Glutamatergic neuron (in vitro differentiated cells): ENCODE data around the gene DPP3. TPM values are rescaled to one million over a fixed set of nuclear protein-coding genes. Genes with fewer than 3 reads are reported as not detected.
A peak's percentile ranks its signal among the peaks of the same experiment; 100 is the strongest.
"Not testable (repeated sequence)": the region's sequence is repeated elsewhere in the genome, so short reads cannot be mapped to it uniquely, and the experiment has no call there.

ENCODE experiments used
- DNase-seq: peaks from one replicate; pipeline ENCODE4 v3.0.0; 2022
- H3K27ac Mint-ChIP-seq: one replicate; pipeline ENCODE4 v1.8.0; 2020; ENCODE audit warnings: mild to moderate bottlenecking, mixed read lengths, inconsistent platforms; ENCODE audit not compliant: unreplicated experiment
- H3K27me3 Mint-ChIP-seq: one replicate; pipeline ENCODE4 v1.8.0; 2020; ENCODE audit warnings: mild to moderate bottlenecking, moderate library complexity, mixed read lengths, inconsistent platforms; ENCODE audit not compliant: unreplicated experiment
- H3K36me3 Mint-ChIP-seq: one replicate; pipeline ENCODE4 v1.8.0; 2020; ENCODE audit warnings: mild to moderate bottlenecking, mixed read lengths, inconsistent platforms; ENCODE audit not compliant: unreplicated experiment
- H3K4me1 Mint-ChIP-seq: one replicate; pipeline ENCODE4 v1.8.0; 2020; ENCODE audit warnings: mild to moderate bottlenecking, low read depth, mixed read lengths, inconsistent platforms; ENCODE audit not compliant: unreplicated experiment
- H3K4me3 Mint-ChIP-seq: one replicate; pipeline ENCODE4 v1.8.0; 2020; ENCODE audit warnings: mild to moderate bottlenecking, mixed read lengths, inconsistent platforms; ENCODE audit not compliant: unreplicated experiment
- H3K9me3 Mint-ChIP-seq: one replicate; pipeline ENCODE4 v1.8.0; 2020; ENCODE audit warnings: mild to moderate bottlenecking, moderate library complexity, mixed read lengths, inconsistent platforms; ENCODE audit not compliant: unreplicated experiment
- total RNA-seq: library from RNA; stranded (reverse); fragmentation: NEBNext Ultra II Directional; extraction: Animal tissue kit (Norgen Biotek cat#: 25700); gene quantifications from one replicate; pipeline ENCODE4 v1.2.1, GENCODE V29; 2021; ENCODE audit not compliant: unreplicated experiment
- TF ChIP-seq, protein P1 (sequence below): fragments of 200-600 bp; sonication (generic); IDR thresholded peaks from one replicate; pipeline ENCODE4 v1.5.0; 2021; ENCODE audit not compliant: partially characterized antibody, unreplicated experiment

DPP3 gene
- total RNA-seq, 1 donor from 2014 or later: 72.0 TPM

DNA sequence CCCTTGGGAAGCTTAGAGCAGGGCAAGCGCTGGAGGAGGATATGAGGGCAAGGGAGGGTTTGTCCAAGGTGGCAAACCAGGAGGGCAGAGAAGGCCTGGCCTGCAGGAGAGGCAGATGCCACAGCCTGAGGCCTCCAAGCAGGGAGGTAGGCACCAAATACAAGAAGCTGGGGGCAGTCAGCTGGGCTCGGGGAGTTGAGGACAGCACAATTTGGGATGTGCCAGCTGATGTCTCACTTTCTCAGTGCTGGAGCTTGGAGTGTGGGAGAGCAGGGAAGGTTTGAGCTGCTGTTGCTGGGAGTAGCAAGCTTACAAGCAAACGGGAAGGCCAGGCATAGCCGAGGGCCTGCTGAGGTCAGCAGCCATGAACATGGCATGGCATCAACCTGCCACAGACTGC, 61.7 kb downstream of the DPP3 start:
- Mint-ChIP-seq H3K27me3 (peaks cover 14% of the 10 kb centered on the region), H3K4me3 (no peak overlapping the region), H3K36me3 (peaks cover 4% of the 10 kb centered on the region), H3K27ac (no peak overlapping the region), H3K4me1 (peaks cover 15% of the 10 kb centered on the region), H3K9me3 (peaks cover 13% of the 10 kb centered on the region)
- no peak for DNase-seq
- TF ChIP-seq, protein P1, sequence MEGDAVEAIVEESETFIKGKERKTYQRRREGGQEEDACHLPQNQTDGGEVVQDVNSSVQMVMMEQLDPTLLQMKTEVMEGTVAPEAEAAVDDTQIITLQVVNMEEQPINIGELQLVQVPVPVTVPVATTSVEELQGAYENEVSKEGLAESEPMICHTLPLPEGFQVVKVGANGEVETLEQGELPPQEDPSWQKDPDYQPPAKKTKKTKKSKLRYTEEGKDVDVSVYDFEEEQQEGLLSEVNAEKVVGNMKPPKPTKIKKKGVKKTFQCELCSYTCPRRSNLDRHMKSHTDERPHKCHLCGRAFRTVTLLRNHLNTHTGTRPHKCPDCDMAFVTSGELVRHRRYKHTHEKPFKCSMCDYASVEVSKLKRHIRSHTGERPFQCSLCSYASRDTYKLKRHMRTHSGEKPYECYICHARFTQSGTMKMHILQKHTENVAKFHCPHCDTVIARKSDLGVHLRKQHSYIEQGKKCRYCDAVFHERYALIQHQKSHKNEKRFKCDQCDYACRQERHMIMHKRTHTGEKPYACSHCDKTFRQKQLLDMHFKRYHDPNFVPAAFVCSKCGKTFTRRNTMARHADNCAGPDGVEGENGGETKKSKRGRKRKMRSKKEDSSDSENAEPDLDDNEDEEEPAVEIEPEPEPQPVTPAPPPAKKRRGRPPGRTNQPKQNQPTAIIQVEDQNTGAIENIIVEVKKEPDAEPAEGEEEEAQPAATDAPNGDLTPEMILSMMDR: no peak

DNA sequence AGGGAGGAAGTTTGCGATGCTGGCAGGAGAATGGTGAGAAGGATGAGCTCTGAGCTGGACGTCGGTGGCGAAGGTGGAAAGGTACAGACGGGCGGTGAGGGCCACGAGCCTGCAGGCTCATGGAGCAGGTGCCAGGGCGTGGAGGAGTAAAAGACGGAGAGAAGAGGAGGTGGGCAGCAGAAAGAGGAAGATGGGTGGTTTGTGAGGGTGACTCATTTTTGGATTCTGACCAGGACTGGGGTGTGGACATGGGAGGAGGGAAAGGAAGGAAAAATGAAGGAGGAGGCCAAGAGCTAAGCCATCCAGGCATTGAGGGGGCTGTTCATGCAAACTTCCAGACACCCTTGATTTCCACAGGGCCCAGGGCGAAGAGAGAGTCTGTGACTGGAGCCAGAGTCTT, 62.1 kb downstream of the DPP3 start:
- peaks cover 13% of the 10 kb centered on the region for H3K9me3 Mint-ChIP-seq
- DNase-seq: no peak
- peak overlapping the region; percentile 1 for H3K4me3 Mint-ChIP-seq
- H3K4me1 Mint-ChIP-seq: peaks cover 16% of the 10 kb centered on the region
- peaks cover 13% of the 10 kb centered on the region for H3K27me3 Mint-ChIP-seq
- H3K36me3 Mint-ChIP-seq: peaks cover 4% of the 10 kb centered on the region
- TF ChIP-seq, protein P1: no peak
- H3K27ac Mint-ChIP-seq: peak overlapping the region; percentile 16

DNA sequence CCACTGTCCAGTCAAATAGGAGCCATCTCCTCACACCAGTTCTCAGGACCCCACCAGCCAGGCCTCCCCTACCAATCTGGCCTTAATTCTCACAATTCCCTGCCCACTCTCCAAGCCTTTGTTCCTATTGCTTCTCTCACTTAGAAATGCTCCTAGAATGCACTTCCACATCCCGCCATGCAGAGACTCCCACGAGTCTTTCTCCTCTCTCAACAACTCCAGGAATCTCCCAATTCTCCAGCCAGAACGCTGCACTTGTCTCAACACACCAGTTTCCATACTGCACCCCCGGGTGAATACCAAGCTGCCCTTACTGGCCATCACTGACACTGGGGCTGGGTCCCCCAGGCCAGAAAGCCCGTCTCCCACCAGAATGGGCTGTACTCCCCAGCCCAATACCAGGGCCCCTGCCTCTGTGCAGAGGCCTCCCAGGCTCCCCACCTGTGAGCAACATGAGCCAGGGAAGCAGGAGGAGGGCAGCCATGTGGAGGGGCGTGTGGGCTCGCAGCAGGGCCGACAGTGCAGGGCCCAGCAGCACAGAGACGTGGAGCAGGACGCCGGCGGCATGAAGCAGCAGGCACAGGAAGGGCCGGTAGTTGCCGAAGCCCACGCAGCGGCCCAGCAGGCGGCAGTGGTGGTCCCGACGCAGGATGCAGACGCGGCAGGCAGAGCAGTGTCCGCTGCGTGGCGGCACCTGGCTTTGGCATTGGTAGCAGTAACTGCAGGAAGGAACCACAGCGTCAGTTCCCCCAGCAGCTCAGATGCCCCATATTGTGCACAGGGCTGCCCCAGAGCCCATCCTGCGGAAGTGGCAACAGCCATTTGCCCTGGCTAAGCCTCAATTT, 63.3 kb downstream of the DPP3 start:
- peaks cover 4% of the 10 kb centered on the region for H3K36me3 Mint-ChIP-seq
- H3K4me1 Mint-ChIP-seq: peaks cover 22% of the 10 kb centered on the region

DNA sequence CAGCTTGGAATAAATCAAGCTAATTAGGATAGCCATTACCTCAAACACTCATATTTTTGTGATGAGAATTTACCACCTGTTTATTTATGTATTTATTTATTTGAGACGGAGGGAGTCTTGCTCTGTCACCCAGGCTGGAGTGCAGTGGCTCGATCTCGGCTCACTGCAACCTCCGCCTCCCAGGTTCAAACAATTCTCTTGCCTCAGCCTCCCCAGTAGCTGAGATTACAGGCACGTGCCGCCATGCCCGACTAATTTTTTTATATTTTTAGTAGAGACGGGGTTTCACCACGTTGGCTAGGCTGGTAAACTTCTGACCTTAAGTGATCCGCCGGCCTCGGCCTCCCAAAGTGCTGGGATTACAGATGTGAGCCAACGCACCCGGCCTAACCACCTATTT, 64.7 kb downstream of the DPP3 start:
- not testable (repeated sequence) for H3K36me3 Mint-ChIP-seq, DNase-seq
- H3K4me3 Mint-ChIP-seq: peak overlapping the region; percentile 82
- peaks cover 29% of the 10 kb centered on the region for H3K4me1 Mint-ChIP-seq
- H3K9me3 Mint-ChIP-seq: peaks cover 13% of the 10 kb centered on the region
- peak overlapping the region; percentile 85 for H3K27ac Mint-ChIP-seq
- H3K27me3 Mint-ChIP-seq: peaks cover 11% of the 10 kb centered on the region

More for the DNA sequence above, 63.3 kb downstream of the DPP3 start:
- H3K27ac Mint-ChIP-seq: peak overlapping the region; percentile 10
- peaks cover 9% of the 10 kb centered on the region for H3K27me3 Mint-ChIP-seq
- peaks cover 13% of the 10 kb centered on the region for H3K9me3 Mint-ChIP-seq
- H3K4me3 Mint-ChIP-seq: peak overlapping the region; percentile 71
- TF ChIP-seq, protein P1: peak; percentile 32
- peak; percentile 82 for DNase-seq

DNA sequence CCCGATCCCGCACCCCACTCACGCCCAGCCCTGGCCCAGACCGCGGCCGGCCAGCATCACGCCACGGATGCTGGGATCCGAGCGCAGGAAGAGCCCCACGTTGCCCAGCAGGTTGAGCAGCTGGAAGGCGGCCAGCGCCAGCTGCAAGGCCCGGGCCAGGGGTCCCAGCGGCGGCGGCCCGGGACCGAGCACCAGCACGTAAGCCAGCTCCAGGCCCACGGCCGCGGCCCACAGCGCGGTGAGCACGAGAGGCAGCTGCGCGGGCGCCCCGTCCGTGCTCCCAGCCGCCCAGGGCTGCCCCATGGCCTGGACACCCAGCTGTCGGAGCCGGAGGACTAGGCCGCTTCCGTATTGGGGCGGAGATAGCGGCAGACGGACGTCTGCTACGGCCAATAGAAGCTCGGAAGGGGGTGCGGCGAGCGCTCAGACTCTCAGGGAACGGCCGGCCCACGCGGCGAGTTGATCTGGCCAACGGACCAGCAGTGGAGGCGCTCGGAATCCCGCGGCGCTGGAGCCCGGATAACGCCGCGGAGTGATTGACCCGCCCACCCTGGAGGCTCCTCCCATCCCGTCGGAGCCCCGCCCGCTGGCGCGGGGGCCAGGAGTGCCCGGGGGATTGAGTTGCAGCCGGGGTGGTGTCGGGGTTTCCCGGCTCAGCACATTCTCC, 65.6 kb downstream of the DPP3 start, which contains the start of gene ZDHHC24:
Gene ZDHHC24, minus strand, starts transcription at position 348 of the 667 bp plus-strand sequence. Its CDS starts 45 bp downstream, at position 303.
- peaks cover 4% of the 10 kb centered on the region for H3K36me3 Mint-ChIP-seq
- H3K4me3 Mint-ChIP-seq: peak within 1 kb of the TSS; percentile 82
- H3K27me3 Mint-ChIP-seq: peaks cover 14% of the 10 kb centered on the region
- peak; percentile 95 for DNase-seq
- TF ChIP-seq, protein P1: no peak
- H3K4me1 Mint-ChIP-seq: peaks cover 29% of the 10 kb centered on the region
- peaks cover 13% of the 10 kb centered on the region for H3K9me3 Mint-ChIP-seq
- peak within 1 kb of the TSS; percentile 85 for H3K27ac Mint-ChIP-seq
